Glutamatergic neuron (in vitro differentiated cells): Measurements from ENCODE around the gene HOXD10. TPM values are rescaled to one million over a fixed set of nuclear protein-coding genes. Genes with fewer than 3 reads are reported as not detected.
A peak's percentile ranks its signal among the peaks of the same experiment; 100 is the strongest.

ENCODE experiments used
- DNase-seq: peaks from one replicate; pipeline ENCODE4 v3.0.0; 2022
- H3K27ac Mint-ChIP-seq: one replicate; pipeline ENCODE4 v1.8.0; 2020; ENCODE audit warnings: mild to moderate bottlenecking, mixed read lengths, inconsistent platforms; ENCODE audit not compliant: unreplicated experiment
- H3K27me3 Mint-ChIP-seq: one replicate; pipeline ENCODE4 v1.8.0; 2020; ENCODE audit warnings: mild to moderate bottlenecking, moderate library complexity, mixed read lengths, inconsistent platforms; ENCODE audit not compliant: unreplicated experiment
- H3K36me3 Mint-ChIP-seq: one replicate; pipeline ENCODE4 v1.8.0; 2020; ENCODE audit warnings: mild to moderate bottlenecking, mixed read lengths, inconsistent platforms; ENCODE audit not compliant: unreplicated experiment
- H3K4me1 Mint-ChIP-seq: one replicate; pipeline ENCODE4 v1.8.0; 2020; ENCODE audit warnings: mild to moderate bottlenecking, low read depth, mixed read lengths, inconsistent platforms; ENCODE audit not compliant: unreplicated experiment
- H3K4me3 Mint-ChIP-seq: one replicate; pipeline ENCODE4 v1.8.0; 2020; ENCODE audit warnings: mild to moderate bottlenecking, mixed read lengths, inconsistent platforms; ENCODE audit not compliant: unreplicated experiment
- H3K9me3 Mint-ChIP-seq: one replicate; pipeline ENCODE4 v1.8.0; 2020; ENCODE audit warnings: mild to moderate bottlenecking, moderate library complexity, mixed read lengths, inconsistent platforms; ENCODE audit not compliant: unreplicated experiment
- total RNA-seq: library from RNA; stranded (reverse); fragmentation: NEBNext Ultra II Directional; extraction: Animal tissue kit (Norgen Biotek cat#: 25700); gene quantifications from one replicate; pipeline ENCODE4 v1.2.1, GENCODE V29; 2021; ENCODE audit not compliant: unreplicated experiment
- TF ChIP-seq, protein P1 (sequence below): fragments of 200-600 bp; sonication (generic); IDR thresholded peaks from one replicate; pipeline ENCODE4 v1.5.0; 2021; ENCODE audit not compliant: partially characterized antibody, unreplicated experiment

Gene HOXD10
- total RNA-seq, 1 donor from 2014 or later = not detected

DNA sequence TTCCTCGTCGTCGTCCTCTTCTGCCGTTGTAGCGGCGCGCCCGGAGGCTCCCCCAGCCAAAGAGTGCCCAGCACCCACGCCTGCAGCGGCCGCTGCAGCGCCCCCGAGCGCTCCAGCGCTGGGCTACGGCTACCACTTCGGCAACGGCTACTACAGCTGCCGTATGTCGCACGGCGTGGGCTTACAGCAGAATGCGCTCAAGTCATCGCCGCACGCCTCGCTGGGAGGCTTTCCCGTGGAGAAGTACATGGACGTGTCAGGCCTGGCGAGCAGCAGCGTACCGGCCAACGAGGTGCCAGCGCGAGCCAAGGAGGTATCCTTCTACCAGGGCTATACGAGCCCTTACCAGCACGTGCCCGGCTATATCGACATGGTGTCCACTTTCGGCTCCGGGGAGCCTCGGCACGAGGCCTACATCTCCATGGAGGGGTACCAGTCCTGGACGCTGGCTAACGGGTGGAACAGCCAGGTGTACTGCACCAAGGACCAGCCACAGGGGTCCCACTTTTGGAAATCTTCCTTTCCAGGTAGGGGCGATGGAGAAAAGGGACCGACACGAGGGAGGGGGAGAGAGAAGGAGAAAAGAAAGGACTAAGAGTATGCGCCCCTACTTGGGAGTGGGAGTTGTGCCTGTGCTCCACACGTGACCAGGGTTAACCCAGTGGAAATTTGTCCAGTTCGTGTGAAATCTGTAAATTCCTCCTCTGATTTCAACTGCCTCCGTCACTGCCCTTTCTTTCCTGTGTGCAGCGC, 23.3 kb upstream of the HOXD10 start:
- peak; percentile 53 for DNase-seq
- H3K27me3 Mint-ChIP-seq = peaks cover 51% of the 10 kb centered on the region
- peaks cover 29% of the 10 kb centered on the region for H3K9me3 Mint-ChIP-seq
- H3K36me3 Mint-ChIP-seq = peaks cover 4% of the 10 kb centered on the region
- H3K4me3 Mint-ChIP-seq = peak overlapping the region; percentile 36
- H3K27ac Mint-ChIP-seq = no peak overlapping the region
- peaks cover 11% of the 10 kb centered on the region for H3K4me1 Mint-ChIP-seq
- TF ChIP-seq, protein P1, sequence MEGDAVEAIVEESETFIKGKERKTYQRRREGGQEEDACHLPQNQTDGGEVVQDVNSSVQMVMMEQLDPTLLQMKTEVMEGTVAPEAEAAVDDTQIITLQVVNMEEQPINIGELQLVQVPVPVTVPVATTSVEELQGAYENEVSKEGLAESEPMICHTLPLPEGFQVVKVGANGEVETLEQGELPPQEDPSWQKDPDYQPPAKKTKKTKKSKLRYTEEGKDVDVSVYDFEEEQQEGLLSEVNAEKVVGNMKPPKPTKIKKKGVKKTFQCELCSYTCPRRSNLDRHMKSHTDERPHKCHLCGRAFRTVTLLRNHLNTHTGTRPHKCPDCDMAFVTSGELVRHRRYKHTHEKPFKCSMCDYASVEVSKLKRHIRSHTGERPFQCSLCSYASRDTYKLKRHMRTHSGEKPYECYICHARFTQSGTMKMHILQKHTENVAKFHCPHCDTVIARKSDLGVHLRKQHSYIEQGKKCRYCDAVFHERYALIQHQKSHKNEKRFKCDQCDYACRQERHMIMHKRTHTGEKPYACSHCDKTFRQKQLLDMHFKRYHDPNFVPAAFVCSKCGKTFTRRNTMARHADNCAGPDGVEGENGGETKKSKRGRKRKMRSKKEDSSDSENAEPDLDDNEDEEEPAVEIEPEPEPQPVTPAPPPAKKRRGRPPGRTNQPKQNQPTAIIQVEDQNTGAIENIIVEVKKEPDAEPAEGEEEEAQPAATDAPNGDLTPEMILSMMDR = peak; percentile 6

- Mint-ChIP-seq H3K27ac (no peak overlapping the region), H3K36me3 (peaks cover 4% of the 10 kb centered on the region), H3K27me3 (peaks cover 51% of the 10 kb centered on the region), H3K4me1 (peaks cover 11% of the 10 kb centered on the region), H3K9me3 (peaks cover 28% of the 10 kb centered on the region), H3K4me3 (peak overlapping the region; percentile 36)
- DNase-seq = no peak
- TF ChIP-seq, protein P1 = no peak
Observed at GRCh38 chr2:176093898-176094249, 22.7 kb upstream of the HOXD10 start.

DNA sequence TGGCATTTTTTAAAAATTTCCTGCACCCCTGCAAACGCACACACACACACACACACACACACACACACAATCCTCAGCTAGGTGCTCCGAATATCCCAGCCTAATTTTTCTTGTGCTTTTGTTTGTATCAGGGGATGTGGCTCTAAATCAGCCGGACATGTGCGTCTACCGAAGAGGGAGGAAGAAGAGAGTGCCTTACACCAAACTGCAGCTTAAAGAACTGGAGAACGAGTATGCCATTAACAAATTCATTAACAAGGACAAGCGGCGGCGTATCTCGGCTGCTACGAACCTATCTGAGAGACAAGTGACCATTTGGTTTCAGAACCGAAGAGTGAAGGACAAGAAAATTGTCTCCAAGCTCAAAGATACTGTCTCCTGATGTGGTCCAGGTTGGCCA, 22.2 kb upstream of the HOXD10 start:
- Mint-ChIP-seq H3K4me3 (no peak overlapping the region), H3K9me3 (peaks cover 28% of the 10 kb centered on the region), H3K27ac (no peak overlapping the region), H3K27me3 (peaks cover 51% of the 10 kb centered on the region), H3K36me3 (peaks cover 4% of the 10 kb centered on the region), H3K4me1 (peaks cover 11% of the 10 kb centered on the region)
- TF ChIP-seq, protein P1 = no peak
- DNase-seq = no peak

GRCh38 chr2:176095421-176095820, 21.2 kb upstream of the HOXD10 start:
- TF ChIP-seq, protein P1 = no peak
- Mint-ChIP-seq H3K36me3 (peaks cover 4% of the 10 kb centered on the region), H3K27me3 (peaks cover 52% of the 10 kb centered on the region), H3K27ac (no peak overlapping the region), H3K4me1 (peaks cover 14% of the 10 kb centered on the region), H3K4me3 (no peak overlapping the region), H3K9me3 (peaks cover 28% of the 10 kb centered on the region)
- no peak for DNase-seq

DNA sequence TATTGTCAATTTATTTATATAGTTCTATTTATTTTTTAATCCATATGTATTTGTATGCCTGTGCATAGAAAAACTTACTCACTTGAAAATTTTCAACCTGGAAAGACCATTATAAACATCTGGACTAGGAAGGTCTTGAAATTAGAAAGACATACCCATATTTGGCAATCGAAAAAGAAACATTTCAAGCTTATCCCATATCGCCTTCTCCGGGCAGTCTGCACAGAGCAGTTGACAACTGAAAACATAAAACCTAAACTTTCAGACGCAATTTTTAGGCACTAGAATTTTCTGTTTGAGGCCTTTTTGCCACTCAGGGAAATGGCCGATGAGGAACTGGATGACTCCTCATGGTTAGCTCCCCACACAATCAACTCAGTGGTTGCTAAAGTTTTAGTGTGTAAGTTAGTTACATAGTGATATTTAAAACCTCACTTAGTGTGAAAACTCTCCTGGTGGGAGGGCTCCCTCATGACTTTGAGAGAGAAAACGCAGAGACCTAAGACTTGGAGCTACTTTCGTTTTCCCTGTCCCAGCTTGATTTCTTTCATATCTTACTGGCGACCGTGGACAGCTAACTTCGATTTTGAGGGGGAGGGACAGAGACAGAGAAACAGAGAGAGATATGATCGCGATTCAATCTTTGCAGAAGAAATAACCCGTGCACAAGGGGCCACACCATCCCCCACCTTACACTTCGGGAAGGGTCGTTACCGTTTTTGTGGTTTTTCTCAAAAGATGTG, 20.2 kb upstream of the HOXD10 start:
- DNase-seq = no peak
- Mint-ChIP-seq H3K9me3 (peaks cover 24% of the 10 kb centered on the region), H3K27me3 (peaks cover 46% of the 10 kb centered on the region), H3K27ac (no peak overlapping the region), H3K4me3 (peak overlapping the region; percentile 75), H3K4me1 (peaks cover 14% of the 10 kb centered on the region), H3K36me3 (peaks cover 4% of the 10 kb centered on the region)
- TF ChIP-seq, protein P1 = no peak
